Smooth muscle cell (in vitro differentiated cells): ENCODE results near the gene DNASE1L1. TPM values are rescaled to one million over a fixed set of nuclear protein-coding genes. Genes with fewer than 3 reads are reported as not detected.

Experiments
- DNase-seq: peaks from one replicate; lab custom pipeline; 2025; ENCODE audit not compliant: unreplicated experiment; lab: John Stamatoyannopoulos, UW
- H2AFZ ChIP-seq: fragments of 200-600 bp; sonication (generic); 2 replicates; pipeline ENCODE4 v1.6.0; 2016; ENCODE audit warnings: antibody characterized with exemption, low read depth, mild to moderate bottlenecking
- H3F3A ChIP-seq: fragments of 200-600 bp; sonication (generic); 2 replicates; pipeline ENCODE4 v1.6.0; 2017; ENCODE audit warnings: antibody characterized with exemption, low read depth
- H3K27ac ChIP-seq: fragments of 200-600 bp; sonication (generic); 2 replicates; pipeline ENCODE4 v1.5.1; 2016; ENCODE audit warnings: low read depth, mild to moderate bottlenecking
- H3K27me3 ChIP-seq: fragments of 200-600 bp; sonication (generic); 2 replicates; pipeline ENCODE4 v1.6.1; 2016; ENCODE audit warnings: low read depth, mild to moderate bottlenecking
- H3K36me3 ChIP-seq: fragments of 200-600 bp; sonication (generic); 2 replicates; pipeline ENCODE4 v1.5.1; 2016; ENCODE audit warnings: low read depth
- H3K4me1 ChIP-seq: fragments of 200-600 bp; sonication (generic); 2 replicates; pipeline ENCODE4 v1.5.1; 2016; ENCODE audit warnings: low read depth
- H3K4me2 ChIP-seq: fragments of 200-600 bp; sonication (generic); 2 replicates; pipeline ENCODE4 v1.6.0; 2016; ENCODE audit warnings: mild to moderate bottlenecking
- H3K4me3 ChIP-seq: fragments of 200-600 bp; sonication (generic); 2 replicates; pipeline ENCODE4 v1.5.1; 2016; ENCODE audit warnings: mild to moderate bottlenecking
- H3K79me2 ChIP-seq: fragments of 200-600 bp; sonication (generic); 2 replicates; pipeline ENCODE4 v1.6.0; 2016; ENCODE audit warnings: low read depth, mild to moderate bottlenecking
- H3K9ac ChIP-seq: fragments of 200-600 bp; sonication (generic); 2 replicates; pipeline ENCODE4 v1.6.0; 2016; ENCODE audit warnings: low read depth
- H3K9me3 ChIP-seq: fragments of 200-600 bp; sonication (generic); replicated peaks from 2 replicates; pipeline ENCODE4 v1.5.1; 2016; ENCODE audit warnings: low read depth
- H4K20me1 ChIP-seq: fragments of 200-600 bp; sonication (generic); 2 replicates; pipeline ENCODE4 v1.6.0; 2016; ENCODE audit warnings: low read depth
- CTCF ChIP-seq: fragments of 200-600 bp; sonication (generic); IDR thresholded peaks from 2 replicates; pipeline ENCODE4 v1.5.1; 2017; ENCODE audit warnings: borderline replicate concordance, mild to moderate bottlenecking, antibody characterized with exemption; ENCODE audit not compliant: insufficient read depth, poor library complexity, severe bottlenecking
- WGBS: methylation state at CpG from one replicate; pipeline ENCODE4 v1.1.7; 2016; ENCODE audit warnings: low lambda C conversion rate; 5-methylcytosine and 5-hydroxymethylcytosine counted together
- polyA plus RNA-seq: library from polyadenylated mRNA; unstranded; fragments of >200 nt; fragmentation: Nextera tagmentation; extraction: Ambion mirVana; gene quantifications from 2 replicates; pipeline ENCODE4 v1.2.1, GENCODE V29; 2016
- total RNA-seq: library from RNA; depleted of rRNA; stranded (reverse); fragments of >200 nt; gene quantifications from 2 replicates; pipeline ENCODE4 v1.2.3, GENCODE V29; 2014

DNASE1L1 gene
- total and polyA plus RNA-seq, 2 experiments from 2014 or later = 30.0 to 40.4 TPM

GRCh38 chrX:154452823-154453222, 43.8 kb upstream of the DNASE1L1 start:
- no peak for TF ChIP-seq CTCF

GRCh38 chrX:154450312-154450711, 41.3 kb upstream of the DNASE1L1 start:
- no peak overlapping the region for H3K4me3 ChIP-seq
- 92% methylated on average over 17 of the region's 17 CpGs for WGBS
- H3K4me1 ChIP-seq = no peaks in the 10 kb centered on the region
- TF ChIP-seq CTCF = no peak
- H3K9ac ChIP-seq = no peak overlapping the region
- no peaks in the 10 kb centered on the region for H3F3A ChIP-seq
- no peaks in the 10 kb centered on the region for H3K27me3 ChIP-seq
- no peak for DNase-seq
- no peak overlapping the region for H3K27ac ChIP-seq
- H4K20me1 ChIP-seq = no peaks in the 10 kb centered on the region
- no peaks in the 10 kb centered on the region for H3K36me3 ChIP-seq
- peaks cover 6% of the 10 kb centered on the region for H3K79me2 ChIP-seq
- no peaks in the 10 kb centered on the region for H3K9me3 ChIP-seq
- H2AFZ ChIP-seq = no peak overlapping the region
- no peak overlapping the region for H3K4me2 ChIP-seq

More at GRCh38 chrX:154452823-154453222, 43.8 kb upstream of the DNASE1L1 start:
- Histone ChIP-seq H3K9me3 (no peaks in the 10 kb centered on the region), H4K20me1 (no peaks in the 10 kb centered on the region), H3K27me3 (no peaks in the 10 kb centered on the region), H3K4me2 (no peak overlapping the region), H3K9ac (no peak overlapping the region), H3K79me2 (no peaks in the 10 kb centered on the region), H3K4me3 (no peak overlapping the region), H3K4me1 (no peaks in the 10 kb centered on the region), H2AFZ (no peak overlapping the region), H3F3A (no peaks in the 10 kb centered on the region), H3K36me3 (no peaks in the 10 kb centered on the region), H3K27ac (no peak overlapping the region)
- WGBS = 95% methylated on average over 9 of the region's 9 CpGs
- no peak for DNase-seq

- H3K36me3 ChIP-seq = no peaks in the 10 kb centered on the region
- 93% methylated on average over 18 of the region's 18 CpGs for WGBS
- peaks cover 13% of the 10 kb centered on the region for H3K79me2 ChIP-seq
- H3K27ac ChIP-seq = no peak overlapping the region
- peaks cover 6% of the 10 kb centered on the region for H3K4me1 ChIP-seq
- no peak overlapping the region for H3K4me3 ChIP-seq
- no peak overlapping the region for H2AFZ ChIP-seq
- no peaks in the 10 kb centered on the region for H4K20me1 ChIP-seq
- no peak overlapping the region for H3K9ac ChIP-seq
- no peak for DNase-seq
- no peaks in the 10 kb centered on the region for H3K27me3 ChIP-seq
- no peak overlapping the region for H3K4me2 ChIP-seq
- no peaks in the 10 kb centered on the region for H3K9me3 ChIP-seq
- no peak for TF ChIP-seq CTCF
- H3F3A ChIP-seq = no peaks in the 10 kb centered on the region
These were observed 40.6 kb upstream of the DNASE1L1 start for GRCh38 chrX:154449618-154450017.

DNA sequence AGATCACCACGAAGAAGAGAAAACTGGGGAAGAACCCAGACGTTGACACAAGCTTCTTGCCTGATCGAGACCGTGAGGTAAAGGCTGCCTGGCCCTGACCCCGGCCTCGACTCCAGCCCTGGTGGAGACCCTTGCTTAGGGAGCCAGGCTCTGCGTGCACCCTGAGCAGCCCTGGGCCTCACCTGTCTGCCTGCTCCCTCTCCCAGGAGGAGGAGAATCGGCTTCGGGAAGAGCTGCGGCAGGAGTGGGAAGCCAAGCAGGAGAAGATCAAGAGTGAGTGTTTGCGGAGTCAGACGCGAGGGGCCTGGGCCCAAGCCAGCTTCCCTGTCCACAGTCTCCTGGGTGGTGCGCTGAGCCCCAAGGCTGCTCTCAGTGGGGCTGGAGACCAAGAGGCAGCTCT, 39.4 kb upstream of the DNASE1L1 start:
- no peak for DNase-seq
- Histone ChIP-seq H3K9me3 (no peaks in the 10 kb centered on the region), H3K27me3 (no peaks in the 10 kb centered on the region), H3K4me1 (peaks cover 6% of the 10 kb centered on the region), H2AFZ (no peak overlapping the region), H3K27ac (no peak overlapping the region), H3K4me3 (no peak overlapping the region), H3F3A (no peaks in the 10 kb centered on the region), H4K20me1 (no peaks in the 10 kb centered on the region), H3K79me2 (peaks cover 16% of the 10 kb centered on the region), H3K9ac (no peak overlapping the region), H3K36me3 (no peaks in the 10 kb centered on the region), H3K4me2 (no peak overlapping the region)
- TF ChIP-seq CTCF = no peak
- 92% methylated on average over 14 of the region's 14 CpGs for WGBS
